Measurements from ENCODE around the gene STXBP2. TPM values are rescaled to one million over a fixed set of nuclear protein-coding genes. Genes with fewer than 3 reads are reported as not detected.
A peak's percentile ranks its signal among the peaks of the same experiment; 100 is the strongest.

The STXBP2 gene
- total and polyA plus RNA-seq, 8 donors: 32.5 to 277 (median 41.7) TPM

- Histone ChIP-seq H3K4me3 (peak overlapping the region; percentile 60 to 90), H3K4me1 (peaks cover 0 to 27% of the 10 kb centered on the region in 2 donors), H3K9me3 (no peaks in the 10 kb centered on the region), H3K36me3 (peaks cover 0 to 25% of the 10 kb centered on the region in 2 donors), H3K27me3 (peaks cover 0 to 29% of the 10 kb centered on the region in 2 donors), H3K27ac (peak overlapping the region; percentile 86 to 95)
- TF ChIP-seq CTCF (IDR thresholded peaks at IDR 0.05): no peak
- DNase-seq: peak in 2 of 4 donors; percentile 75 to 95
- ATAC-seq: peak; percentile 79
- intact Hi-C loops (cut with DNase I): no loop called here
Measured at GRCh38 chr19:7637374-7638256, 705 bp downstream of the STXBP2 start.

- Histone ChIP-seq H3K4me1 (peaks cover 0 to 27% of the 10 kb centered on the region in 2 donors), H3K27me3 (peaks cover 0 to 29% of the 10 kb centered on the region in 2 donors), H3K9me3 (no peaks in the 10 kb centered on the region), H3K36me3 (peaks cover 0 to 25% of the 10 kb centered on the region in 2 donors), H3K27ac (no peak overlapping the region), H3K4me3 (no peak overlapping the region)
- DNase-seq (no peak), ATAC-seq (no peak)
- intact Hi-C loops (cut with DNase I): no loop called here
- TF ChIP-seq CTCF (IDR thresholded peaks at IDR 0.05): no peak
Measured at GRCh38 chr19:7638802-7639465, 2.0 kb downstream of the STXBP2 start.

- DNase-seq (no peak), ATAC-seq (no peak)
- H3K9me3 ChIP-seq: no peaks in the 10 kb centered on the region
- H3K4me1 ChIP-seq: peaks cover 0 to 36% of the 10 kb centered on the region in 2 donors
- peaks cover 0 to 33% of the 10 kb centered on the region in 2 donors for H3K36me3 ChIP-seq
- TF ChIP-seq CTCF (IDR thresholded peaks at IDR 0.05): no peak
- intact Hi-C loops (cut with DNase I): no loop called here
- no peak overlapping the region for H3K27ac ChIP-seq
- no peak overlapping the region for H3K4me3 ChIP-seq
- H3K27me3 ChIP-seq: peaks cover 0 to 29% of the 10 kb centered on the region in 2 donors
Measured at GRCh38 chr19:7639863-7640348, 3.0 kb downstream of the STXBP2 start.

GRCh38 chr19:7640803-7641202, 3.9 kb downstream of the STXBP2 start:
- no peak overlapping the region for H3K4me3 ChIP-seq
- H3K9me3 ChIP-seq: no peaks in the 10 kb centered on the region
- peaks cover 0 to 45% of the 10 kb centered on the region in 2 donors for H3K4me1 ChIP-seq
- peaks cover 0 to 23% of the 10 kb centered on the region in 2 donors for H3K27me3 ChIP-seq
- intact Hi-C loops (cut with DNase I): no loop called here
- peak in 1 of 4 donors; percentile 63 for DNase-seq
- no peak for ATAC-seq
- H3K27ac ChIP-seq: no peak overlapping the region
- no peak for TF ChIP-seq CTCF (IDR thresholded peaks at IDR 0.05)
- peaks cover 0 to 37% of the 10 kb centered on the region in 2 donors for H3K36me3 ChIP-seq
